GM18498 (cell line): Measurements from ENCODE around the gene APOC4.

ENCODE experiments used
- ATAC-seq: cut with Tn5 transposase; IDR thresholded peaks from one replicate; pipeline ENCODE4 v1.9.1; 2021; ENCODE audit warnings: mild to moderate bottlenecking, moderate library complexity; ENCODE audit not compliant: unreplicated experiment

Gene APOC4

GRCh38 chr19:44992336-44993163 is 50.5 kb downstream of the APOC4 start:
- no peak for ATAC-seq

GRCh38 chr19:44993526-44993925 is 51.5 kb downstream of the APOC4 start:
- ATAC-seq: no peak

GRCh38 chr19:44993926-44994537 is 52.0 kb downstream of the APOC4 start:
- no peak for ATAC-seq
